ENCODE data around the gene RFNG.

Gene RFNG

GRCh38 chr17:82018152-82018988 is 33.2 kb downstream of the RFNG start:
- DNase-seq (ENCODE audit: low read depth, low spot score), result no peak
- no peak overlapping the region for H3K27ac ChIP-seq (ENCODE audit: low read length)
- peaks cover 2% of the 10 kb centered on the region; the same call in 1 of the 2 replicates for H3K36me3 ChIP-seq (ENCODE audit: control insufficient read depth, insufficient read depth, low read length)
- no peaks in the 10 kb centered on the region for H3K9me3 ChIP-seq (ENCODE audit: control insufficient read depth, insufficient read depth, low read length)
- H3K4me1 ChIP-seq (ENCODE audit: control insufficient read depth, insufficient read depth, low read length), result peaks cover 1% of the 10 kb centered on the region
- no CpG with 5 or more reads among the region's 19 CpGs for WGBS (ENCODE audit: insufficient coverage, insufficient read length)
- H3K27me3 ChIP-seq (ENCODE audit: control insufficient read depth, insufficient read depth, low read length), result no peaks in the 10 kb centered on the region
- H3K4me3 ChIP-seq (ENCODE audit: low read length), result no peak overlapping the region

DNA sequence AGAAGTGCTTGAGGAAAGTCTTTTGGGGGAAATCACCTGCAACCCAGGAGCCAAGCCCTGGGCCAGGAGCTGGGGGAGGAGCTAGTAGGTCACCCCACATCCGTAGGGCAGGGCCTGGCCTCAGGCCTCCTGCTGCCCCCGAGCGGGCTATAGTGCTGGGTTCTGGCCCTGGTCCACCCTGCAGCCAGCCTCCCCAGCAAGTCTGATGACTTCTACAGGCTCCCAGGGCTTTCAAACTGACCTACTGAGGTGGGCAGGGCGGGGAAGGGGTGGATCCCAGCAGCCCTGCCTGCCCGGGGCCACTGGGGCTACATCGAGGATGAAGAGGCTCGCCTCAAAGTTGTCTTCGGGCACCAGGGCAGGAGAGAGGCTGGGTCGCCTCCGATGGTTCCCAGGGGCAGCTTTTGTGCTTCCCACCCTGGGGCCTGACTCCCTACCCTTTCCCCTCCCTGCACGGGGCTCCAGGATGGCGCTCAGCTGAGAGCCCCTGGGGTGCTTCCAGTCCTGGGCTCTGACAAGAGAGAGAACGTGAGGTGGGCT is 33.9 kb downstream of the RFNG start:
- peaks cover 2% of the 10 kb centered on the region; the same call in 1 of the 2 replicates for H3K36me3 ChIP-seq (ENCODE audit: control insufficient read depth, insufficient read depth, low read length)
- no peak overlapping the region for H3K4me3 ChIP-seq (ENCODE audit: low read length)
- no peaks in the 10 kb centered on the region for H3K27me3 ChIP-seq (ENCODE audit: control insufficient read depth, insufficient read depth, low read length)
- no peak overlapping the region for H3K27ac ChIP-seq (ENCODE audit: low read length)
- WGBS (ENCODE audit: insufficient coverage, insufficient read length), result no CpG with 5 or more reads among the region's 13 CpGs
- peaks cover 1% of the 10 kb centered on the region for H3K4me1 ChIP-seq (ENCODE audit: control insufficient read depth, insufficient read depth, low read length)
- no peaks in the 10 kb centered on the region for H3K9me3 ChIP-seq (ENCODE audit: control insufficient read depth, insufficient read depth, low read length)
- no peak for DNase-seq (ENCODE audit: low read depth, low spot score)

- H3K4me3 ChIP-seq (ENCODE audit: low read length), result no peak overlapping the region
- H3K27ac ChIP-seq (ENCODE audit: low read length), result no peak overlapping the region
- DNase-seq (ENCODE audit: low read depth, low spot score), result no peak
- peaks cover 4% of the 10 kb centered on the region; the same call in 1 of the 2 replicates for H3K36me3 ChIP-seq (ENCODE audit: control insufficient read depth, insufficient read depth, low read length)
- H3K9me3 ChIP-seq (ENCODE audit: control insufficient read depth, insufficient read depth, low read length), result no peaks in the 10 kb centered on the region
- no peaks in the 10 kb centered on the region; the same call in none of the 2 replicates for H3K4me1 ChIP-seq (ENCODE audit: control insufficient read depth, insufficient read depth, low read length)
- no peaks in the 10 kb centered on the region for H3K27me3 ChIP-seq (ENCODE audit: control insufficient read depth, insufficient read depth, low read length)
- WGBS (ENCODE audit: insufficient coverage, insufficient read length), result no CpG with 5 or more reads among the region's 24 CpGs
Measured at GRCh38 chr17:82016875-82017459, 34.6 kb downstream of the RFNG start.

GRCh38 chr17:82016061-82016874 is 35.3 kb downstream of the RFNG start:
- WGBS (ENCODE audit: insufficient coverage, insufficient read length), result no CpG with 5 or more reads among the region's 28 CpGs
- no peaks in the 10 kb centered on the region; the same call in 1 of the 2 replicates for H3K4me1 ChIP-seq (ENCODE audit: control insufficient read depth, insufficient read depth, low read length)

GRCh38 chr17:82015311-82015971 is 36.2 kb downstream of the RFNG start:
- Histone ChIP-seq H3K27me3 (ENCODE audit: control insufficient read depth, insufficient read depth, low read length) (no peaks in the 10 kb centered on the region), H3K4me3 (ENCODE audit: low read length) (no peak overlapping the region), H3K27ac (ENCODE audit: low read length) (no peak overlapping the region), H3K36me3 (ENCODE audit: control insufficient read depth, insufficient read depth, low read length) (peaks cover 6% of the 10 kb centered on the region; the same call in 1 of the 2 replicates), H3K4me1 (ENCODE audit: control insufficient read depth, insufficient read depth, low read length) (no peaks in the 10 kb centered on the region; the same call in 1 of the 2 replicates), H3K9me3 (ENCODE audit: control insufficient read depth, insufficient read depth, low read length) (no peaks in the 10 kb centered on the region)
- DNase-seq (ENCODE audit: low read depth, low spot score), result no peak
- WGBS (ENCODE audit: insufficient coverage, insufficient read length), result no CpG with 5 or more reads among the region's 24 CpGs

More at GRCh38 chr17:82016061-82016874, 35.3 kb downstream of the RFNG start:
- no peaks in the 10 kb centered on the region for H3K27me3 ChIP-seq (ENCODE audit: control insufficient read depth, insufficient read depth, low read length)
- H3K9me3 ChIP-seq (ENCODE audit: control insufficient read depth, insufficient read depth, low read length), result no peaks in the 10 kb centered on the region
- no peak overlapping the region for H3K27ac ChIP-seq (ENCODE audit: low read length)
- no peak for DNase-seq (ENCODE audit: low read depth, low spot score)
- peaks cover 6% of the 10 kb centered on the region; the same call in 1 of the 2 replicates for H3K36me3 ChIP-seq (ENCODE audit: control insufficient read depth, insufficient read depth, low read length)
- no peak overlapping the region for H3K4me3 ChIP-seq (ENCODE audit: low read length)

DNA sequence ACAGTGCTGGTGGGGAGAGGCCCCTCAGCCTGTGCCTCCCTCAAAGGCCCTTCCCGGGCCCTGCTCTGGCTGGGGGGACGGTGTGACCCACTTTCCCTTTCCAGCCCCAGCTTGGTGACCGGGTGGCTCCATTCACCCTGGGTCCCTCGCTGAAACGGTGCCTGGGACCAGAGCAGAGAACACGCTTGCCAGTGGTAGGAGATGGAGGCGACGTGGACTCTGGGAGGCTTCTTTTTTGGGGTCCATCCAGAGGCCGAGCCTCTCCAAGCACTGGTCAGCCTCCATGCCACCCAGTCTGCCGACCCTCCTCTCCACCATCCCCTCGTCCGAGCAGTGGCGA is 36.7 kb downstream of the RFNG start:
- no peak for DNase-seq (ENCODE audit: low read depth, low spot score)
- H3K36me3 ChIP-seq (ENCODE audit: control insufficient read depth, insufficient read depth, low read length), result peaks cover 6% of the 10 kb centered on the region; the same call in 1 of the 2 replicates
- H3K9me3 ChIP-seq (ENCODE audit: control insufficient read depth, insufficient read depth, low read length), result no peaks in the 10 kb centered on the region
- H3K27ac ChIP-seq (ENCODE audit: low read length), result no peak overlapping the region
- WGBS (ENCODE audit: insufficient coverage, insufficient read length), result no CpG with 5 or more reads among the region's 13 CpGs
- H3K4me3 ChIP-seq (ENCODE audit: low read length), result no peak overlapping the region
- H3K4me1 ChIP-seq (ENCODE audit: control insufficient read depth, insufficient read depth, low read length), result no peaks in the 10 kb centered on the region; the same call in 1 of the 2 replicates
- H3K27me3 ChIP-seq (ENCODE audit: control insufficient read depth, insufficient read depth, low read length), result no peaks in the 10 kb centered on the region

GRCh38 chr17:82014432-82014831 is 37.2 kb downstream of the RFNG start:
- Histone ChIP-seq H3K4me1 (ENCODE audit: control insufficient read depth, insufficient read depth, low read length) (no peaks in the 10 kb centered on the region; the same call in 1 of the 2 replicates), H3K9me3 (ENCODE audit: control insufficient read depth, insufficient read depth, low read length) (no peaks in the 10 kb centered on the region), H3K27ac (ENCODE audit: low read length) (no peak overlapping the region), H3K36me3 (ENCODE audit: control insufficient read depth, insufficient read depth, low read length) (peaks cover 6% of the 10 kb centered on the region; the same call in 1 of the 2 replicates), H3K4me3 (ENCODE audit: low read length) (no peak overlapping the region), H3K27me3 (ENCODE audit: control insufficient read depth, insufficient read depth, low read length) (no peaks in the 10 kb centered on the region)
- no CpG with 5 or more reads among the region's 23 CpGs for WGBS (ENCODE audit: insufficient coverage, insufficient read length)
- no peak for DNase-seq (ENCODE audit: low read depth, low spot score)

GRCh38 chr17:82013772-82014321 is 37.8 kb downstream of the RFNG start:
- no peak overlapping the region for H3K27ac ChIP-seq (ENCODE audit: low read length)
- WGBS (ENCODE audit: insufficient coverage, insufficient read length), result no CpG with 5 or more reads among the region's 16 CpGs
- no peaks in the 10 kb centered on the region for H3K27me3 ChIP-seq (ENCODE audit: control insufficient read depth, insufficient read depth, low read length)
- no peaks in the 10 kb centered on the region for H3K9me3 ChIP-seq (ENCODE audit: control insufficient read depth, insufficient read depth, low read length)
- H3K4me1 ChIP-seq (ENCODE audit: control insufficient read depth, insufficient read depth, low read length), result no peaks in the 10 kb centered on the region; the same call in 1 of the 2 replicates
- peaks cover 6% of the 10 kb centered on the region; the same call in 1 of the 2 replicates for H3K36me3 ChIP-seq (ENCODE audit: control insufficient read depth, insufficient read depth, low read length)
- no peak for DNase-seq (ENCODE audit: low read depth, low spot score)
- H3K4me3 ChIP-seq (ENCODE audit: low read length), result no peak overlapping the region

GRCh38 chr17:82013341-82013740 is 38.3 kb downstream of the RFNG start:
- no peaks in the 10 kb centered on the region for H3K9me3 ChIP-seq (ENCODE audit: control insufficient read depth, insufficient read depth, low read length)
- no CpG with 5 or more reads among the region's 22 CpGs for WGBS (ENCODE audit: insufficient coverage, insufficient read length)
- H3K27me3 ChIP-seq (ENCODE audit: control insufficient read depth, insufficient read depth, low read length), result no peaks in the 10 kb centered on the region
- H3K4me1 ChIP-seq (ENCODE audit: control insufficient read depth, insufficient read depth, low read length), result no peaks in the 10 kb centered on the region; the same call in 1 of the 2 replicates
- peaks cover 5% of the 10 kb centered on the region; the same call in 1 of the 2 replicates for H3K36me3 ChIP-seq (ENCODE audit: control insufficient read depth, insufficient read depth, low read length)
- H3K4me3 ChIP-seq (ENCODE audit: low read length), result no peak overlapping the region
- no peak overlapping the region for H3K27ac ChIP-seq (ENCODE audit: low read length)
- no peak for DNase-seq (ENCODE audit: low read depth, low spot score)
